Stomach (tissue), 9 donors: Measurements from ENCODE around the gene MRPL21. TPM values are rescaled to one million over a fixed set of nuclear protein-coding genes. Genes with fewer than 3 reads are reported as not detected.

Experiments used
- DNase-seq, 2 donors: peaks; one replicate each; pipeline versions ENCODE4 v3.0.0 to v3.0.0-alpha.2; 2013 to 2019
- H3K27ac ChIP-seq, 5 donors: fragments of 200-600 bp in 4 of 5; sonication (generic) in 4 of 5; one replicate each; pipeline ENCODE4 v1.5.1; 2013 to 2019; ENCODE audit warnings: mild to moderate bottlenecking in 1 of 5, moderate library complexity in 1 of 5
- H3K27me3 ChIP-seq, 3 donors: fragments of 200-600 bp; sonication (generic); one replicate each; pipeline ENCODE4 v1.5.1; 2017 to 2019; ENCODE audit warnings: mixed run types in 1 of 3
- H3K36me3 ChIP-seq, 4 donors: fragments of 200-600 bp; sonication (generic); 1 replicate in 3 of 4; 2 replicates in 1 of 4; pipeline ENCODE4 v1.5.1; 2016 to 2019
- H3K4me1 ChIP-seq, 4 donors: fragments of 200-600 bp; sonication (generic); one replicate each; pipeline ENCODE4 v1.5.1; 2016 to 2019
- H3K4me3 ChIP-seq, 4 donors: fragments of 200-600 bp; sonication (generic) in 3 of 4; one replicate each; pipeline ENCODE4 v1.5.1; 2016 to 2019; ENCODE audit warnings: mild to moderate bottlenecking in 1 of 4
- H3K9me3 ChIP-seq, 4 donors: fragments of 200-600 bp; sonication (generic); one replicate each; pipeline ENCODE4 v1.5.1; 2016 to 2019
- CTCF ChIP-seq, 7 experiments: fragments of 450-650 bp in 4 of 7; fragments of 200-600 bp in 3 of 7; sonication (generic) in 3 of 7; IDR thresholded peaks; one replicate each; pipeline ENCODE4 v1.5.1; 2016 to 2019; ENCODE audit warnings: antibody characterized with exemption in 7 of 7, control low read depth in 2 of 7, mild to moderate bottlenecking in 1 of 7
- EP300 ChIP-seq: sonication (generic); formaldehyde crosslinking; IDR thresholded peaks from one replicate; pipeline ENCODE4 v1.6.1; 2017; ENCODE audit warnings: antibody characterized with exemption
- POLR2A ChIP-seq, 4 donors: fragments of 450-650 bp; IDR thresholded peaks; one replicate each; pipeline ENCODE4 v1.6.1; 2016; ENCODE audit warnings: antibody characterized with exemption in 4 of 4, control low read depth in 2 of 4, mild to moderate bottlenecking in 1 of 4, moderate library complexity in 1 of 4
- POLR2AphosphoS5 ChIP-seq, 3 donors: sonication (generic); formaldehyde crosslinking; IDR thresholded peaks; one replicate each; pipeline ENCODE4 v1.6.1; 2016; ENCODE audit warnings: antibody characterized with exemption in 3 of 3
- WGBS, 5 donors: extraction: QIAGEN DNeasy Blood & Tissue Kit in 3 of 5; methylation state at CpG; one replicate each; pipeline versions ENCODE4 v1.1.5 to v1.1.7; 2013 to 2018; 5-methylcytosine and 5-hydroxymethylcytosine counted together
- intact Hi-C: fragments of 100-400 bp; cut with DNase I; formaldehyde crosslinking; loops from one replicate; pipeline ENCODE4 v1.15.1; 2023; ENCODE audit warnings: low total_unique reads
- polyA plus RNA-seq, 3 donors: library from polyadenylated mRNA; stranded (reverse); fragments of 200-250 nt; gene quantifications; one replicate each; pipeline ENCODE4 v1.2.3, GENCODE V29; 2013
- total RNA-seq, 5 donors: library from RNA; depleted of rRNA; stranded (reverse); fragments of >200 nt; gene quantifications; one replicate each; pipeline versions ENCODE4 v1.1.0 to v1.2.3, GENCODE V29; 2014 to 2016
- donor health status: healthy with polysubstance abuse.
- donor health status: Bipolar disorder and iron deficiency.
- donor health status: healthy.

The MRPL21 gene
- total and polyA plus RNA-seq, 8 donors, result 30.6 to 185 (median 92.6) TPM

- 91 to 95% (median 93%) methylated on average over 23 to 29 of the region's 29 CpGs for WGBS, 5 donors
- no peak for TF ChIP-seq EP300
- no peak for TF ChIP-seq CTCF (IDR thresholded peaks at IDR 0.05)
- no peak for TF ChIP-seq POLR2AphosphoS5 (IDR thresholded peaks at IDR 0.05)
- TF ChIP-seq POLR2A (IDR thresholded peaks at IDR 0.05), result no peak
- Histone ChIP-seq H3K4me1 (peaks cover 0 to 11% (median 2%) of the 10 kb centered on the region in 4 donors), H3K9me3 (no peaks in the 10 kb centered on the region), H3K27me3 (no peaks in the 10 kb centered on the region), H3K4me3 (no peak overlapping the region), H3K27ac (no peak overlapping the region), H3K36me3 (peaks cover 54 to 90% (median 88%) of the 10 kb centered on the region in 4 donors)
- intact Hi-C loops, result no loop called here
- DNase-seq, result no peak
Measured at GRCh38 chr11:68936676-68937620, 33.3 kb upstream of the MRPL21 start.

- Histone ChIP-seq H3K27ac (no peak overlapping the region), H3K9me3 (no peaks in the 10 kb centered on the region), H3K4me1 (peaks cover 0 to 11% (median 0%) of the 10 kb centered on the region in 4 donors), H3K36me3 (peaks cover 54 to 97% (median 94%) of the 10 kb centered on the region in 4 donors), H3K4me3 (no peak overlapping the region), H3K27me3 (no peaks in the 10 kb centered on the region)
- intact Hi-C loops, result no loop called here
- 88 to 98% (median 97%) methylated on average over 8 to 10 of the region's 10 CpGs for WGBS, 5 donors
- no peak for TF ChIP-seq CTCF (IDR thresholded peaks at IDR 0.05)
- TF ChIP-seq POLR2AphosphoS5 (IDR thresholded peaks at IDR 0.05), result no peak
- no peak for TF ChIP-seq EP300
- TF ChIP-seq POLR2A (IDR thresholded peaks at IDR 0.05), result no peak
- DNase-seq, result no peak
Measured at GRCh38 chr11:68936358-68936636, 32.7 kb upstream of the MRPL21 start.

GRCh38 chr11:68935516-68936357 lies 32.1 kb upstream of the MRPL21 start:
- DNase-seq, result no peak
- 91 to 97% (median 95%) methylated on average over 29 of the region's 29 CpGs for WGBS, 5 donors
- Histone ChIP-seq H3K27me3 (no peaks in the 10 kb centered on the region), H3K4me1 (peaks cover 0 to 11% (median 0%) of the 10 kb centered on the region in 4 donors), H3K9me3 (no peaks in the 10 kb centered on the region), H3K36me3 (peaks cover 57 to 98% (median 97%) of the 10 kb centered on the region in 4 donors), H3K27ac (peak overlapping the region in 1 of 5 donors; percentile 79), H3K4me3 (no peak overlapping the region)
- no peak for TF ChIP-seq POLR2A (IDR thresholded peaks at IDR 0.05)
- TF ChIP-seq CTCF (IDR thresholded peaks at IDR 0.05), result no peak
- TF ChIP-seq POLR2AphosphoS5 (IDR thresholded peaks at IDR 0.05), result no peak
- TF ChIP-seq EP300, result no peak
- intact Hi-C loops, result no loop called here

GRCh38 chr11:68935066-68935465 lies 31.4 kb upstream of the MRPL21 start:
- H3K4me3 ChIP-seq, result no peak overlapping the region
- no peak for DNase-seq
- peak overlapping the region in 2 of 5 donors; percentile 65 to 79 for H3K27ac ChIP-seq
- 94 to 97% (median 96%) methylated on average over 13 to 15 of the region's 15 CpGs for WGBS, 5 donors
- no peaks in the 10 kb centered on the region for H3K9me3 ChIP-seq
- peaks cover 63 to 98% (median 97%) of the 10 kb centered on the region in 4 donors for H3K36me3 ChIP-seq
- no peak for TF ChIP-seq EP300
- no peak for TF ChIP-seq POLR2AphosphoS5 (IDR thresholded peaks at IDR 0.05)
- TF ChIP-seq POLR2A (IDR thresholded peaks at IDR 0.05), result no peak
- no peak for TF ChIP-seq CTCF (IDR thresholded peaks at IDR 0.05)
- H3K4me1 ChIP-seq, result peaks cover 0 to 10% (median 0%) of the 10 kb centered on the region in 4 donors
- intact Hi-C loops, result no loop called here
- H3K27me3 ChIP-seq, result no peaks in the 10 kb centered on the region
